ENCODE measurements around the gene PGF. TPM values are rescaled to one million over a fixed set of nuclear protein-coding genes. Genes with fewer than 3 reads are reported as not detected.
A peak's percentile ranks its signal among the peaks of the same experiment; 100 is the strongest.

Gene PGF
- total RNA-seq, 3 donors from 2014 or later: 0.96 to 3.1 (median 2.3) TPM

DNA sequence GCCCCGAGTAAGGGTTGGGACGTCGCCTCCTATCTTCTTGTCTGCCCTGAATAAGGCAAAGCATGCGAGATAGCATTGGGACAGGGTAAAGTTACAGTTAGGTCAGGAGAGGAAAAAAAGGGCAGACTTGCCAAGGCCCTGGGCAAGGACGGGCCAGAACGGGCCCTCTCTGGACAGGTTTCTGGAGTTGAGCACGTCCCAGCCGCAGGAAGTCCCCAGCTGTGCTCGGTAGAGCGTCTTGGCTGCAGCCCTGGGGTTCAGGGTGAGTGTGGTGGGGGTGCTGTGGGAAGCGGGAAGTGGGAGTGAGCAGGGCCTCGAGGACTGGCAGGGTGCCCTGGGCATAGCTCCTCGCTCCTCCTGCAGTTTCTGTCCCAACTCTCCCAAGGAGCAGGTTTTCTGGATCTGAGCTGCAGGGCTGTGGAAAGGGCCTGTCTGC lies 37.7 kb downstream of the PGF start:
- peaks cover 5% of the 10 kb centered on the region for H3K4me1 ChIP-seq (ENCODE audit: low read depth)
- TF ChIP-seq, protein P1, sequence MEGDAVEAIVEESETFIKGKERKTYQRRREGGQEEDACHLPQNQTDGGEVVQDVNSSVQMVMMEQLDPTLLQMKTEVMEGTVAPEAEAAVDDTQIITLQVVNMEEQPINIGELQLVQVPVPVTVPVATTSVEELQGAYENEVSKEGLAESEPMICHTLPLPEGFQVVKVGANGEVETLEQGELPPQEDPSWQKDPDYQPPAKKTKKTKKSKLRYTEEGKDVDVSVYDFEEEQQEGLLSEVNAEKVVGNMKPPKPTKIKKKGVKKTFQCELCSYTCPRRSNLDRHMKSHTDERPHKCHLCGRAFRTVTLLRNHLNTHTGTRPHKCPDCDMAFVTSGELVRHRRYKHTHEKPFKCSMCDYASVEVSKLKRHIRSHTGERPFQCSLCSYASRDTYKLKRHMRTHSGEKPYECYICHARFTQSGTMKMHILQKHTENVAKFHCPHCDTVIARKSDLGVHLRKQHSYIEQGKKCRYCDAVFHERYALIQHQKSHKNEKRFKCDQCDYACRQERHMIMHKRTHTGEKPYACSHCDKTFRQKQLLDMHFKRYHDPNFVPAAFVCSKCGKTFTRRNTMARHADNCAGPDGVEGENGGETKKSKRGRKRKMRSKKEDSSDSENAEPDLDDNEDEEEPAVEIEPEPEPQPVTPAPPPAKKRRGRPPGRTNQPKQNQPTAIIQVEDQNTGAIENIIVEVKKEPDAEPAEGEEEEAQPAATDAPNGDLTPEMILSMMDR (IDR thresholded peaks at IDR 0.05): no peak
- no peak overlapping the region for H3K4me3 ChIP-seq
- no peaks in the 10 kb centered on the region for H3K9me3 ChIP-seq
- intact Hi-C loops (cut with DNase I, micrococcal nuclease): no loop called here
- no peaks in the 10 kb centered on the region for H3K36me3 ChIP-seq (ENCODE audit: low read depth)
- DNase-seq (no peak), ATAC-seq (no peak)

DNA sequence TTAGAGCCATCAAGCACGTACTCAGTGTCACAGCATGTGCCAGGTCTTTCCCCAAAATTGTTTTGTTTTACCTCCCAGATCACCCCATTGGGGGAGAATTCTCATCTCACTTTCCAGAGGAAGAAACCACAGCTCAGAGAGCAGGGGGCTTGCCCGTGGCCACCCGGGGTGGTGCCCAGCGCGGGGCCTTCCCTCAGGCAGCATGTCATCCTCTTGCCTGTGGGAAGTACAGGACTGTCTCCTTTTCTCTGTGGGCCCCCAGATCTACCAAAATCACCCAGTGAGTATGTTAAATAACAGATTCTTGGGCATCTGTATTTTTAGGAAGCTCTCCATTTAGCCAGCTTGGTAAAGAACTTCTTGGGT lies 38.2 kb downstream of the PGF start:
- no peak overlapping the region for H3K4me3 ChIP-seq

DNA sequence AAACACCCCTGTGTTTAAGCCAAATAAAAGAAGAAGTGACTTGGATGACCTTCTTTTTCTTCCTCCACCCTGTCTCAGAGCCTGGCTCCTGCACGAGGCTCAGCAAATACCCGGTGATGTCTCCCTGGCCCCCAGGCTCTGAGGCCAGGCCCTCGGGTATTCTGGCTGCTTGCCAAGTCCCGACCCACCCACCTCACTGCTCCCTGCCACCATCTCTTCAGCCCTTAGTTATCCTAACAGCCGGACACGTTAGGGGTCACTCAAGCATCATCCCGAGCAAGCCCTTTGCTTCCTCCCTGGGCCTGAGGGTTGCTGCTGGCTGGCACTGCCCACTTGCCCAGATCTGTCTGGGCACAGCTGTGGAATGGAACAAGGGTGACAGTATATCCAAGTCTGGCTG lies 39.6 kb downstream of the PGF start:
- intact Hi-C loops (cut with DNase I, micrococcal nuclease): no loop called here
- DNase-seq: no peak
- H3K4me1 ChIP-seq (ENCODE audit: low read depth): no peaks in the 10 kb centered on the region
- TF ChIP-seq, protein P1 (IDR thresholded peaks at IDR 0.05): no peak
- H3K4me3 ChIP-seq: no peak overlapping the region
- no peak for ATAC-seq
- no peaks in the 10 kb centered on the region for H3K36me3 ChIP-seq (ENCODE audit: low read depth)
- no peaks in the 10 kb centered on the region for H3K9me3 ChIP-seq

More for the DNA sequence above, 38.2 kb downstream of the PGF start:
- DNase-seq: no peak
- ATAC-seq: no peak
- no peaks in the 10 kb centered on the region for H3K36me3 ChIP-seq (ENCODE audit: low read depth)
- TF ChIP-seq, protein P1 (IDR thresholded peaks at IDR 0.05): no peak
- peaks cover under 1% of the 10 kb centered on the region for H3K4me1 ChIP-seq (ENCODE audit: low read depth)
- intact Hi-C loops (cut with DNase I, micrococcal nuclease): no loop called here
- no peaks in the 10 kb centered on the region for H3K9me3 ChIP-seq

DNA sequence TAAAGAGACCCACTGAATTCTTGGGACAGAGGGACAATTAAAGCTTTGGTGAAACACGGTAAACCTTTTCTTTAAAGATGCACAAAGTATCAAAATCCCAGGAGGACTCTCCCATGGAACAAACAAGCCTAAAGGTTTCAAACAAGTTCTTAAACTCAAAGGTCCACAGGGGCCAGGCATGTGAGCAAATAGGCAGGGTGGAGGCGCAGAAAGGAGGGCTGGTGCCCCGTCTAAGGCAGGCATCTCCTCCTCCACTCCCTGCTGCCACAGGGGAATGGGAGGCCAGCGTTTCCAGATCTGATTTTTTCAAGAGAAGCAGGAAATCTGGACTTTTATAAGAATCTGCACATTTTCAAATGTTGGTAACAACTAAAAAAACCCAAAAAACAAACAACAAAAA lies 40.0 kb downstream of the PGF start:
- no peaks in the 10 kb centered on the region for H3K4me1 ChIP-seq (ENCODE audit: low read depth)
- intact Hi-C loops (cut with DNase I, micrococcal nuclease): no loop called here
- no peak for ATAC-seq

DNA sequence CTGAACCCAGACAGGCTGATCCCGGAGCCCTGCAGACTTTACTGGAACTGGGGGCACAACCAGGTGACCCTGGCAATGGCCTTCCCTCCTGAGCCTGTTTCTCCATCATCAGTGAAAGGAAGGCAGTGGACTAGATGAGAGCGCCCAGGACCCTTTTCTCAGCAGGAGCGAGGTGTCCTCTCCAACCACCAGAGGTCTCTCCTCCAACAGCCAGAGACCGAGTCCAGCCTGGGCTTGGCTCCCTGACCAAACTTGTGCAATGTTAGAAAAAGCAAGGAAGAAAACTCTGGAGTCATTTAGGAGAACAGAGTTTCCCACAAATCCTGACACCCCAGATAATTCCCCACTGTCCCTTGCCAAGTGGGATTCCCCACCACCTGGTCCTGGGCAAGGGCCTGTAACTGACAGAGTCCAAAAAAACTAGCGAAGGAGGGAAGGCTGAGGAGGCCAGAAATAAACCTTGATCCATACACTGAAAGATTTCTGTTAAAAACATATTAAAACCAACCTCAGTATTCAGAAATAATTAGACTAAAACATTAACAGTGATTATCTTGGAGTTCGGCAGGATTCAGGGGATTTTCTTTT lies 41.3 kb downstream of the PGF start:
- DNase-seq (peak in 1 of 3 donors; percentile 62), ATAC-seq (peak; percentile 54)
- TF ChIP-seq, protein P1 (IDR thresholded peaks at IDR 0.05): no peak
- H3K36me3 ChIP-seq (ENCODE audit: low read depth): no peaks in the 10 kb centered on the region
- no peaks in the 10 kb centered on the region for H3K4me1 ChIP-seq (ENCODE audit: low read depth)
- intact Hi-C loops (cut with DNase I, micrococcal nuclease): no loop called here
- H3K9me3 ChIP-seq: no peaks in the 10 kb centered on the region
- H3K4me3 ChIP-seq: no peak overlapping the region

More for the DNA sequence above, 40.0 kb downstream of the PGF start:
- no peak for DNase-seq
- no peak overlapping the region for H3K4me3 ChIP-seq
- no peaks in the 10 kb centered on the region for H3K36me3 ChIP-seq (ENCODE audit: low read depth)
- TF ChIP-seq, protein P1 (IDR thresholded peaks at IDR 0.05): no peak
- H3K9me3 ChIP-seq: no peaks in the 10 kb centered on the region
